AG08396 (cell line): Measurements from ENCODE around the gene UBC.
A peak's percentile ranks its signal among the peaks of the same experiment; 100 is the strongest.
"Not testable (repeated sequence)": the region's sequence is repeated elsewhere in the genome, so short reads cannot be mapped to it uniquely, and the experiment has no call there.

Experiments used
- DNase-seq: peaks from one replicate; pipeline ENCODE4 v3.0.0; 2012; ENCODE audit warnings: low spot score, mixed read lengths

The UBC gene

DNA sequence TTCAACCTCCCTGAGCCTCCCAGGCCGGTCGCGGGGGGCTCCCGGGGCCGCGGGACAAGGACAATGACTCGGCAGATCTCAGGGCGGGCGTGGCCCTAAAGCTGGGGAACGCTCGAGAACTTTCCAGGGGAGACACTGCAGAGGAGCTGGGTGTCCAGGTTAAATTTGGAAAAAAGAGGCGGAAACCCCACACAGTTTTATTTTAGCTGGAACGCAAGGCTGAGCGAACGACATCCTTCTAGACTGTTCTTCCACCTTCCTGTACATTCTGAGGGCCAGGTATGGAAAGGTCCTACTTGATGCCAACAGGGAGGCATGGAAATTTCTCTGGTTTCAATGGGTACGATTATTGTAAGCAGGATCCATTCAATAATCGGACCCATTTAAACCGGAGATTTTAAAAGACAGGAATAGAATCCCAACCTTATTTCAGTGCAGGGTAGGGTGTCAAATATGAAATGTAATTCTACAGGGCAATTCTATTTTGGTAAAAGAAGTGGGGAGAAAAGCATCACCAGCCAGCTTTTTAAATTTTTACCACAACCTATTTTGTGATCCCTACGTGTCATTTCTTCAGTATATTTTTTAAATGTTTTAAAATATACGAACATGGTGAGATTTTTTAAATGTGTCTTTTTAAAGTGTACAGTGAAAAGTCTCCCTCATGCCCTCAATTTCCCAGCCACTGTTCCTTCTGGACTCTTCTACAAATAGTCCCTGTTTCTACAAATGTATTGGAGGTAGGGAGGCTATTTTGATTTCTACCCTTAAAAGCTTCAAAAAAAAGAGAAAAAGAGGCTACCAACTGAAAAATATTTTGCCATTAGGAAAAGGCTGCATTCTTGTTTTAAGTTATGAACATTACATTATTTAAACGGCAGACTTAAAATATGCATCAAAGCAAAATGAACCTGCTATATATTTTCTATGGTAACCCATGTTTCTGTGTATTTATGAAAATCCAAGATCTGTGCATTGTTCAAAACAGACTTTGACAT is 1.1 kb upstream of the UBC start:
- no peak for DNase-seq

- no peak for DNase-seq
Measured at GRCh38 chr12:124913474-124914391, 717 bp downstream of the UBC start.

DNA sequence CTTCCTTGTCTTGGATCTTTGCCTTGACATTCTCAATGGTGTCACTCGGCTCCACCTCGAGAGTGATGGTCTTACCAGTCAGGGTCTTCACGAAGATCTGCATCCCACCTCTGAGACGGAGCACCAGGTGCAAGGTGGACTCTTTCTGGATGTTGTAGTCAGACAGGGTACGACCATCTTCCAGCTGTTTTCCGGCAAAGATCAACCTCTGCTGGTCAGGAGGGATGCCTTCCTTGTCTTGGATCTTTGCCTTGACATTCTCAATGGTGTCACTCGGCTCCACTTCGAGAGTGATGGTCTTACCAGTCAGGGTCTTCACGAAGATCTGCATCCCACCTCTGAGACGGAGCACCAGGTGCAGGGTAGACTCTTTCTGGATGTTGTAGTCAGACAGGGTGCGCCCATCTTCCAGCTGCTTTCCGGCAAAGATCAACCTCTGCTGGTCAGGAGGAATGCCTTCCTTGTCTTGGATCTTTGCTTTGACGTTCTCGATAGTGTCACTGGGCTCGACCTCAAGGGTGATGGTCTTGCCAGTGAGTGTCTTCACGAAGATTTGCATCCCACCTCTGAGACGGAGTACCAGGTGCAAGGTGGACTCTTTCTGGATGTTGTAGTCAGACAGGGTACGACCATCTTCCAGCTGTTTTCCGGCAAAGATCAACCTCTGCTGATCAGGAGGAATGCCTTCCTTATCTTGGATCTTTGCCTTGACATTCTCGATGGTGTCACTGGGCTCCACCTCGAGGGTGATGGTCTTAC is 1.7 kb downstream of the UBC start:
- not testable (repeated sequence) for DNase-seq

DNA sequence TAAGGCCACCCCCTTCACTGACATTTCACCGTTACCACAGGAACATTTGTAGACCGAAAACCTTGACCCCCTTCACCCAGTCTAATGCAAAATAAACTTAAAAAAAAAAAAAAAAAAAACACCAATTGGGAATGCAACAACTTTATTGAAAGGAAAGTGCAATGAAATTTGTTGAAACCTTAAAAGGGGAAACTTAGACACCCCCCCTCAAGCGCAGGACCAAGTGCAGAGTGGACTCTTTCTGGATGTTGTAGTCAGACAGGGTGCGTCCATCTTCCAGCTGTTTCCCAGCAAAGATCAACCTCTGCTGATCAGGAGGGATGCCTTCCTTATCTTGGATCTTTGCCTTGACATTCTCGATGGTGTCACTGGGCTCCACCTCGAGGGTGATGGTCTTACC is 2.9 kb downstream of the UBC start:
- DNase-seq: not testable (repeated sequence)

- DNase-seq: no peak
Measured at GRCh38 chr12:124910561-124911478, 3.6 kb downstream of the UBC start.

DNA sequence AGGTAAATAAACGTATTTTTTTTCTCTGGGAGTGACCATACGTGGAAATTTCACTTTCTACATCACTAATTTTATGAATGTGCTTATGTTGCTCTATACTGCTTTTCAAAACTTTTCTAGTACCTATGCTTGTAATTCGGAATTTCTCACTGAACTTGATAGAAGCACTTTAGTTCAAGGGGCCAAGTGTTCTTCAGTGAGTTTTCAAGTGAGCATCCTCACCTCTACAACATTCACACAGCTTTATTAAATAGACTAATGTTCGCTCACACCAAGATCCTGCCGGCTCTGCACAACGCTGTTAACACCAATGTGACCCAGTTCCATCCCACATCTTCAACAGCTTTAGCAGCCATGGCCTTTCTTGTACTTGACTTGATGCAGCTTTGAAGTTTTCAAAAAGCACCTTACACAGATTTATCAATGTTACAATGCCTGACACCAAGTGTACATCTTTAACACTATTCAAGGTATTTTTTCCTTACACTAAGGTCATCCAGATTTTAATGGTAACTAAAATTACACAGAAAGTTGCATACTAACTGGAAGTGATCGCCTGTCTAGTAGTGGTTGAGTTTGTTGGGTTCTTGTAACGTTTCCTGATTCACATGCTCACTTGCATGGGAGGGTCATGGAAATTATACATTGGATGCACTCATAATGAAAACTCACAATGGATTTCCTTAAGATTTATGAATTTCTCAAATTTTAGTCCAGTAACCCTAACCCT is 4.5 kb downstream of the UBC start:
- DNase-seq: no peak

DNA sequence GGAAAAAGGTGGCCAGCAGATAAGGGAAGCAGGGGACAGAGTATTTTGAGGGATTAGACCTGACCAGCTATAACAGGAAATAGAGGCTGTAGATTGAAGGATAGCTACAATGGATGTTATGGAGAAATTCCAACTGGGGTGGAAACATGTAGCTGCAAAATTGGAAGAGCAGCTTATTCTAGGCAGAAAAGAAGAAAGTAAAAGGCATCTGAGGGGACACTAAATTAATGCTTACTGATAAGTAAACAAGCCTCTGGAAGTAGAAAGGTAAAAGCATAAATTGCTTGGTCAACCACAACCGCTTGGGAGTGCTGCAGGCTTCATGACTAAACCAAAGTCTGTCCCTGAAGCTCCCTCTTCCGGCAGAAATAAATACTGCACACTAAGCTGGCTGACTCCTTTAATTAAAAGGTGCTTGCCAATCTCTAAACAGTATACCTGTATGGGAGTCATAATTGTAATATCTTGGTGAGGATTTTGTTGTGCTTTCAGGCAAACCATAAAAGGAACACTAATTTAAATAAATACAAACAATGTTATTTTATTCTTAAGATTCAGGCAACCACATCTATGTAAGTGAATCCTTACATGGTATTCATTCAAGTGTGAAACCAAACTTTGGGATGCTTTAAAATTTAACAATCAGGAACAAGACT is 7.7 kb downstream of the UBC start:
- DNase-seq: peak; percentile 68

DNA sequence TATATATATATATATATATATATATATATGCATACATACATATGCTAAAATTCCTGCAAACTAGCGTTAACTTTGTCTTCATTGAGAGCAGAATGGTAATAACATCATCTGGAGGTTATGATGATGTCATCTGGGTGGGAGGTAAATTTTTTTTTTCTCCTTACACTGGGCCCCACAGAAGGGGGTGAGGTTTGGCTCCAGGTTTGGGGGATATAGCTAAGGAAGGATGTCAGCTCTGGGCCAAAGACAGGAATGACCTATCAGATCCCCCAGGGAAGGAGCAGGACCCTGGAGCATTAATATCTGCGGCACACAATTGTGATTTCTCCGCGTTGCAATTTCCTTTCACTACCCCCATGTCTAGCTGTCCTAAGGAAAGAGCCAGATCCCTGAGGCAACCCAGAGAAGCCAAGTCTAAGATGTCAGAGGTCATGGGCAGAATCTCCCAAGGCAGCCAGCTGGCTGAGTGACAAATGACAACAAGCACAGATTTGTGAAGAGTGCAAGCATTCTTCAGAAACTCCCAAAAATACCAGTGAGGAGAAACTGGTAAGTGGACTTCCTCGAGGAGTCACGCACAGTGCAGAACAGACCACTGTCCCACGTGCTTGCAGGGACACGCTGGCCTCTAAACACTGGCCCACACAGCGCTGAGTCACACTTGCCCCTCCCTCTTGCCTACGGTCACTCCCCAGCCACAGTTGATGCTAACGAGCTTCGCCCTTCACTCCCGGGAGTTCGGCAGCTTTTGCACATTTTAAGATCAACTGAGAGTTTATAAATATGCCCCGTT is 9.9 kb downstream of the UBC start:
- peak; percentile 92 for DNase-seq

GRCh38 chr12:124902916-124903315 is 11.5 kb downstream of the UBC start:
- DNase-seq: no peak

DNA sequence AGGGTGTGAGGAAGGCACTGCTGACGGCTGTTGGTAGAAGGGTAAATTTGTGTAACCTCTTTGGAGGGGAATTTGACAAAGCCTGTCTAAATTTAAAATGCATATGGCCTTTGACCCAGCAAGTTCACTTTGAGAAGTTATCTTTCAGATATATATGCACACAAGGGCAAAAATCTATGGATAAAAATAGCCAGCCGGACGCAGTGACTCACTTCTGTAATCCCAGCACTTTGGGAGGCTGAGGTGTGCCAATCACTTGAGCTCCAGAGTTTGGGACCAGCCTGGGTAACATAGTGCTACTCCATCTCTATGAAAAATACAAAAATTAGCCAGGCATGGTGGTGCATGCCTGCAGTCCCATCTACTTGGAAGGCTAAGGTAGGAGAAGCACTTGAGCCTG is 13.4 kb downstream of the UBC start:
- no peak for DNase-seq

DNA sequence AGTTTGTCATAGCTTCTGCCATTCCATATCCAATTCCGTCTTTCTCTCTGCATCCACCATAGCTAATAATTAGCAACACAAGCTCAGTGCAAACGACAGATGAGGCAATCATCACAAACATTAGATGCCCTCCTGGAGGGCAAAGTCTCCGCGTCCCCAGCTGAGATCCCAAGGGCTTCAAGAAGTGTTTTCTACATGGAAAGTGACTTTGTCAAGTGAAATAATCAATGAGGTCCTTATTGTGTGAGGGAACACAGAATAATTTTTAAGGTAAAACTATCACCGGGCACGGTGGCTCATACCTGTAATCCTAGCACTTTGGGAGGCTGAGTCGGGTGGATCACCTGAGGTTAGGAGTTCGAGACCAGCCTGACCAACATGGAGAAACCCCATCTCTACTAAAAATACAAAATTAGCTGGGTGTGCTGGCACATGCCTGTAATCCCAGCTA is 14.1 kb downstream of the UBC start:
- not testable (repeated sequence) for DNase-seq

- no peak for DNase-seq
Measured at GRCh38 chr12:124898923-124899294, 15.5 kb downstream of the UBC start.

GRCh38 chr12:124898200-124898922 is 16.1 kb downstream of the UBC start:
- DNase-seq: peak; percentile 28

GRCh38 chr12:124896461-124896860 is 18.0 kb downstream of the UBC start:
- DNase-seq: no peak

DNA sequence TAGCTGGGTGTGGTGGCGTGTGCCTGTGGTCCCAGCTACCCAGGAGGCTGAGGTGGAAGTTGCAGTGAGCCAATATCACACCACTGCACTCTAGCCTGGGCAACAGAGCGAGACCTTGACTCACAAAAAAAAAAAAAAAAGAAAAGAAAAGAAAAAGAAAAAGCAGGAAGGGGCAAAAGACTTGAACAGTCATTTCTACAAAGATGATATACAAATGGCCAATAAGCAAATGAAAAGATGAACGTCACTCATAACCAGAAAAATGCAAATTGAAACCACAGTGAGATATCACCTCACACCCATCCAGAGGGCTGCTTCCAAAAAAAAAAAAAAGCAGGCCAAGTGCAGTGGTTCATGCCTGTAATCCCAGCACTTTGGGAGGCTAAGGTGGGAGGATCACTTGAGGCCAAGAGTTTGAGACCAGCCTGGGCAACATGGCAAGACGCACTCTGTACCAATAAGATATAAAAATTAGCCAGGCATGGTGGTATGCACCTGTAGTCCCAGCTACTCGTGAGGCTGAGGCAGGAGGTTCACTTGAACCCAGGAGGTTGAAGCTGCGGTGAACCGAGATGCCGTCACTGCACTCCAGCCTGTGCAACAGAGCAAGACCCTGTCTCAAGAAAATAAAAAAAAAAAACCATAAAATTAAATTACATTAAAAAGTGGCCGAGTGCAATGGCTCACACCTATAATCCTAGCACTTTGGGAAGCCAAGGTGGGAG is 20.5 kb downstream of the UBC start:
- no peak for DNase-seq

GRCh38 chr12:124888260-124888659 is 26.2 kb downstream of the UBC start:
- DNase-seq: no peak

DNA sequence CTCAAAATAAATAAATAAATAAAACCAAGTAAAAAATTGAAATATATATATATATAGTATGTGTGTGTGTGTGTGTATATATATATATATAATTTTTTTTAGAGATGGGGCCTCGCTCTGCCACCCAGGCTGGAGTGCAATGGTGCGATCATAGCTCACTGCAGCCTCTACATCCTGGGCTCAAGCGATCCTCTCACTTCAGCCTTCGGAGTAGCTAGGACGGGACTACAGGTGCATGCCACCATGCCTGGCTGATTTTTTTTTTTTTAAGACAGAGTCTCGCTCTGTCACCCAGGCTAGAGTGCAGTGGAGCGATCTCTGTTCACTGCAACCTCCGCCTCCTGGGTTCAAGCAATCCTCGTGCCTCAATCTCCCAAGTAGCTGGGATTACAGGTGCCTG is 26.7 kb downstream of the UBC start:
- DNase-seq: not testable (repeated sequence)
